BJ (cell line): ENCODE results near the gene UBXN6. TPM values are rescaled to one million over a fixed set of nuclear protein-coding genes. Genes with fewer than 3 reads are reported as not detected.

Experiments used
- CTCF ChIA-PET: fragments of 350-600 bp; formaldehyde crosslinking; extraction: SDS; loops from one replicate; lab custom pipeline; 2021; ENCODE audit warnings: antibody characterized with exemption, inconsistent platforms; lab: Yijun Ruan, JAX
- POLR2A ChIA-PET: fragments of 300-600 bp; sonication (Branson Sonifier 250); formaldehyde crosslinking; extraction: SDS; loops from one replicate; lab custom pipeline; 2021; ENCODE audit warnings: antibody characterized with exemption; lab: Charles Lee
- DNase-seq: peaks from one replicate; pipeline ENCODE4 v3.0.0-alpha.2; 2011; ENCODE audit warnings: low read depth
- H3K27me3 ChIP-seq: 2 replicates; pipeline ENCODE4 v1.6.0; 2011; ENCODE audit warnings: low read length; ENCODE audit not compliant: control insufficient read depth, insufficient read depth
- H3K36me3 ChIP-seq: 2 replicates; pipeline ENCODE4 v1.5.1; 2011; ENCODE audit warnings: low read length; ENCODE audit not compliant: control insufficient read depth, insufficient read depth
- H3K4me3 ChIP-seq: 2 replicates; pipeline ENCODE4 v1.5.1; 2011; ENCODE audit warnings: low read depth, mild to moderate bottlenecking, control low read depth, low read length
- CTCF ChIP-seq: IDR thresholded peaks from 2 replicates; pipeline ENCODE4 v1.5.1; 2011; ENCODE audit warnings: low read depth, mild to moderate bottlenecking, control low read depth, inconsistent platforms, low read length, moderate library complexity; ENCODE audit not compliant: insufficient read depth
- polyA plus RNA-seq: library from polyadenylated mRNA; depleted of rRNA; stranded (reverse); fragments of >200 nt; gene quantifications from 2 replicates; pipeline ENCODE4 v1.2.3, GENCODE V29; 2011

Gene UBXN6
- polyA plus RNA-seq, 1 experiment: 127 TPM

GRCh38 chr19:4502282-4503131 is 44.9 kb upstream of the UBXN6 start:
- no peak for DNase-seq
- CTCF ChIA-PET: interaction anchor here (3.0 kb wide), 1 partner anchor 21 kb away, joined by 10 read pairs; no protein-coding TSS in a partner anchor
- H3K27me3 ChIP-seq: no peaks in the 10 kb centered on the region
- H3K4me3 ChIP-seq: no peak overlapping the region
- no peak for TF ChIP-seq CTCF
- H3K36me3 ChIP-seq: peaks cover 27% of the 10 kb centered on the region
- POLR2A ChIA-PET: no interaction called here

- ChIA-PET CTCF (no interaction called here), POLR2A (no interaction called here)
- Histone ChIP-seq H3K36me3 (peaks cover 29% of the 10 kb centered on the region), H3K27me3 (no peaks in the 10 kb centered on the region), H3K4me3 (no peak overlapping the region)
- TF ChIP-seq CTCF: no peak
- no peak for DNase-seq
Observed at GRCh38 chr19:4501691-4502090, 44.1 kb upstream of the UBXN6 start.

GRCh38 chr19:4500841-4501591 is 43.4 kb upstream of the UBXN6 start:
- TF ChIP-seq CTCF: no peak
- H3K36me3 ChIP-seq: peaks cover 32% of the 10 kb centered on the region
- CTCF ChIA-PET: interaction anchor here (0.8 kb wide), 1 partner anchor 22 kb away, joined by 3 read pairs; no protein-coding TSS in a partner anchor
- H3K27me3 ChIP-seq: no peaks in the 10 kb centered on the region
- no peak overlapping the region for H3K4me3 ChIP-seq
- POLR2A ChIA-PET: no interaction called here
- no peak for DNase-seq

GRCh38 chr19:4499855-4500254 is 42.3 kb upstream of the UBXN6 start:
- POLR2A ChIA-PET: no interaction called here
- CTCF ChIA-PET: interaction anchor here (0.8 kb wide), 1 partner anchor 23 kb away, joined by 3 read pairs; no protein-coding TSS in a partner anchor
- no peak for TF ChIP-seq CTCF
- no peak for DNase-seq
- Histone ChIP-seq H3K27me3 (no peaks in the 10 kb centered on the region), H3K4me3 (no peak overlapping the region), H3K36me3 (peaks cover 35% of the 10 kb centered on the region)

GRCh38 chr19:4499318-4499717 is 41.7 kb upstream of the UBXN6 start:
- H3K36me3 ChIP-seq: peaks cover 35% of the 10 kb centered on the region
- TF ChIP-seq CTCF: no peak
- POLR2A ChIA-PET: no interaction called here
- DNase-seq: no peak
- no peak overlapping the region for H3K4me3 ChIP-seq
- H3K27me3 ChIP-seq: no peaks in the 10 kb centered on the region
- CTCF ChIA-PET: no interaction called here
